Measurements from ENCODE around the gene EPG5. TPM values are rescaled to one million over a fixed set of nuclear protein-coding genes. Genes with fewer than 3 reads are reported as not detected.

Gene EPG5
- total RNA-seq, 1 donor from 2014 or later: 18.2 TPM

- TF ChIP-seq CTCF (IDR thresholded peaks at IDR 0.05; ENCODE audit: borderline replicate concordance): no peak
- H3K27ac ChIP-seq (replicated peaks): no peak overlapping the region
- no peaks in the 10 kb centered on the region for H3K9me3 ChIP-seq (replicated peaks)
- peaks cover 79% of the 10 kb centered on the region for H3K36me3 ChIP-seq
- no peak overlapping the region for H3K4me3 ChIP-seq
- no peaks in the 10 kb centered on the region for H3K27me3 ChIP-seq (ENCODE audit: low read depth)
- intact Hi-C loops (cut with micrococcal nuclease): no loop called here
- H3K4me1 ChIP-seq: no peaks in the 10 kb centered on the region
- DNase-seq: no peak
These were observed 70.7 kb downstream of the EPG5 start for GRCh38 chr18:45896452-45896851.

- Histone ChIP-seq H3K27ac (replicated peaks) (no peak overlapping the region), H3K36me3 (peaks cover 78% of the 10 kb centered on the region), H3K4me1 (no peaks in the 10 kb centered on the region), H3K9me3 (replicated peaks) (no peaks in the 10 kb centered on the region), H3K27me3 (ENCODE audit: low read depth) (no peaks in the 10 kb centered on the region), H3K4me3 (no peak overlapping the region)
- intact Hi-C loops (cut with micrococcal nuclease): no loop called here
- DNase-seq: no peak
- no peak for TF ChIP-seq CTCF (IDR thresholded peaks at IDR 0.05; ENCODE audit: borderline replicate concordance)
These were observed 71.8 kb downstream of the EPG5 start for GRCh38 chr18:45895339-45895738.

- Histone ChIP-seq H3K9me3 (replicated peaks) (no peaks in the 10 kb centered on the region), H3K4me3 (no peak overlapping the region), H3K4me1 (no peaks in the 10 kb centered on the region), H3K27ac (replicated peaks) (no peak overlapping the region), H3K36me3 (peaks cover 78% of the 10 kb centered on the region), H3K27me3 (ENCODE audit: low read depth) (no peaks in the 10 kb centered on the region)
- TF ChIP-seq CTCF (IDR thresholded peaks at IDR 0.05; ENCODE audit: borderline replicate concordance): no peak
- intact Hi-C loops (cut with micrococcal nuclease): no loop called here
- DNase-seq: no peak
These were observed 72.3 kb downstream of the EPG5 start for GRCh38 chr18:45894818-45895217.

GRCh38 chr18:45891806-45892205, 75.3 kb downstream of the EPG5 start:
- H3K4me3 ChIP-seq: no peak overlapping the region
- H3K9me3 ChIP-seq (replicated peaks): no peaks in the 10 kb centered on the region
- no peaks in the 10 kb centered on the region for H3K4me1 ChIP-seq
- H3K36me3 ChIP-seq: peaks cover 82% of the 10 kb centered on the region
- no peaks in the 10 kb centered on the region for H3K27me3 ChIP-seq (ENCODE audit: low read depth)
- intact Hi-C loops (cut with micrococcal nuclease): no loop called here
- no peak overlapping the region for H3K27ac ChIP-seq (replicated peaks)
- TF ChIP-seq CTCF (IDR thresholded peaks at IDR 0.05; ENCODE audit: borderline replicate concordance): no peak
- DNase-seq: no peak

- DNase-seq: no peak
- Histone ChIP-seq H3K4me1 (no peaks in the 10 kb centered on the region), H3K27ac (replicated peaks) (no peak overlapping the region), H3K4me3 (no peak overlapping the region), H3K9me3 (replicated peaks) (no peaks in the 10 kb centered on the region), H3K27me3 (ENCODE audit: low read depth) (no peaks in the 10 kb centered on the region), H3K36me3 (peaks cover 79% of the 10 kb centered on the region)
- intact Hi-C loops (cut with micrococcal nuclease): no loop called here
- TF ChIP-seq CTCF (IDR thresholded peaks at IDR 0.05; ENCODE audit: borderline replicate concordance): no peak
These were observed 76.5 kb downstream of the EPG5 start for GRCh38 chr18:45890606-45891005.

Data from left ventricle myocardium inferior (tissue), 1 donor.